SKM-1 treated with dmso at 0.1 percent for 144 hours (cell line): ENCODE results near the gene NAPB.
"Not testable (repeated sequence)": the region's sequence is repeated elsewhere in the genome, so short reads cannot be mapped to it uniquely, and the experiment has no call there.

Source experiments
- DNase-seq: peaks from one replicate; lab custom pipeline; 2025; ENCODE audit not compliant: unreplicated experiment; lab: John Stamatoyannopoulos, UW

The NAPB gene

GRCh38 chr20:23349338-23350195 lies 71.7 kb downstream of the NAPB start:
- peak; percentile 48 for DNase-seq

GRCh38 chr20:23348510-23348909 lies 72.8 kb downstream of the NAPB start:
- DNase-seq: not testable (repeated sequence)

GRCh38 chr20:23347791-23348190 lies 73.5 kb downstream of the NAPB start:
- no peak for DNase-seq

- DNase-seq: no peak
Observed at GRCh38 chr20:23346002-23346401, 75.3 kb downstream of the NAPB start.

- no peak for DNase-seq
Observed at GRCh38 chr20:23344336-23344735, 77.0 kb downstream of the NAPB start.

- DNase-seq: no peak
Observed at GRCh38 chr20:23343590-23343989, 77.7 kb downstream of the NAPB start.

- DNase-seq: no peak
Observed at GRCh38 chr20:23341073-23341472, 80.2 kb downstream of the NAPB start.

GRCh38 chr20:23340524-23340923 lies 80.8 kb downstream of the NAPB start:
- peak; percentile 28 for DNase-seq

- DNase-seq: no peak
Observed at GRCh38 chr20:23339986-23340385, 81.3 kb downstream of the NAPB start.

GRCh38 chr20:23337312-23337711 lies 84.0 kb downstream of the NAPB start:
- DNase-seq: no peak

- no peak for DNase-seq
Observed at GRCh38 chr20:23336476-23336875, 84.8 kb downstream of the NAPB start.

- no peak for DNase-seq
Observed at GRCh38 chr20:23335521-23335920, 85.8 kb downstream of the NAPB start.

GRCh38 chr20:23334111-23334510 lies 87.2 kb downstream of the NAPB start:
- DNase-seq: peak; percentile 68

GRCh38 chr20:23332467-23332866 lies 88.8 kb downstream of the NAPB start:
- no peak for DNase-seq

GRCh38 chr20:23331450-23332350 lies 89.6 kb downstream of the NAPB start:
- peak; percentile 51 for DNase-seq

GRCh38 chr20:23327617-23328333 lies 93.5 kb downstream of the NAPB start:
- DNase-seq: no peak

- no peak for DNase-seq
Observed at GRCh38 chr20:23326774-23327173, 94.5 kb downstream of the NAPB start.

- no peak for DNase-seq
Observed at GRCh38 chr20:23325107-23325506, 96.2 kb downstream of the NAPB start.
